Nephron progenitor cell (in vitro differentiated cells): ENCODE measurements around the gene MKLN1.

Experiments used
- DNase-seq: peaks from one replicate; pipeline ENCODE4 v3.0.0; 2021
- H3K27ac Mint-ChIP-seq: 2 replicates; pipeline ENCODE4 v1.8.0; 2021; ENCODE audit warnings: mild to moderate bottlenecking, moderate library complexity, mixed read lengths
- H3K27me3 Mint-ChIP-seq: 2 replicates; pipeline ENCODE4 v1.8.0; 2021; ENCODE audit warnings: mild to moderate bottlenecking, low read depth, mixed read lengths; ENCODE audit not compliant: poor library complexity
- H3K36me3 Mint-ChIP-seq: 2 replicates; pipeline ENCODE4 v1.8.0; 2021; ENCODE audit warnings: low read depth, mixed read lengths
- H3K4me1 Mint-ChIP-seq: 2 replicates; pipeline ENCODE4 v1.8.0; 2021; ENCODE audit warnings: mixed read lengths
- H3K4me3 Mint-ChIP-seq: 2 replicates; pipeline ENCODE4 v1.8.0; 2021; ENCODE audit warnings: mild to moderate bottlenecking, moderate library complexity, mixed read lengths
- H3K9me3 Mint-ChIP-seq: 2 replicates; pipeline ENCODE4 v1.8.0; 2021; ENCODE audit warnings: mild to moderate bottlenecking, moderate library complexity, mixed read lengths
- TF ChIP-seq, protein P1 (sequence below): fragments of 200-600 bp; sonication (generic); IDR thresholded peaks from 2 replicates; pipeline ENCODE4 v1.5.0; 2021; ENCODE audit warnings: antibody characterized with exemption

Gene MKLN1

DNA sequence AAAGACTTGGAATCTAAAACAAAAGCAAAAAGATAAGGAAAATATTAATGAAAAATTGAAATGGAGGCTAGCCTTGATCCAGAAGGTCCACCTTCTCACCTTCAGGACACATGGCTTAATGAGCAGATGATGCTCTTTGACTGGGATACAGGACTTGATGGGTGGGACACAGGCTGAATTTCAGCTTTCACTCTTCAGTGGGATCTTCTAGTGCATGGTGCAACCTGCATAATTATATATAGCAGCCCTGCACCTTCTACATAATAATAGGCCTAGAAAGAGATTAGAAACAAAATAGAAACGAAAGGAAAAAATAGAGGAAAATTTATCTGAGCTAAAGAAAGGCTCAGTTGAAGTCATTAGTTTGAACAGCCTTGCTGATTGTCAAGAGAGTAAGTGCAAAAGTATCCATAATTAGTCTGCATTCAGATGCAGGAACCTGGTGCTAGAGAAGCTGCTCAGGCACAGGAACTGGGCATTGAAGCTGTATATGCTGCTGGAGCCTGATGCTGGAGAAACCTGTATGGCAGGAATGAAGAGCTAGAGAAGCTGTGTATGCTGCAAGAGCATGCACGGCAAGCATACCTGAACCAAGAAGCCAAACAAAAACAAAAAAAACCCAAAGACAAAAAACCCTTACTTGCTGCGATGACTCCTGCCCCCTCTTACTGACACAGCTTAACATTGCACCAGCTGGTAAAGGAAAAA, 19.4 kb downstream of the MKLN1 start:
- TF ChIP-seq, protein P1, sequence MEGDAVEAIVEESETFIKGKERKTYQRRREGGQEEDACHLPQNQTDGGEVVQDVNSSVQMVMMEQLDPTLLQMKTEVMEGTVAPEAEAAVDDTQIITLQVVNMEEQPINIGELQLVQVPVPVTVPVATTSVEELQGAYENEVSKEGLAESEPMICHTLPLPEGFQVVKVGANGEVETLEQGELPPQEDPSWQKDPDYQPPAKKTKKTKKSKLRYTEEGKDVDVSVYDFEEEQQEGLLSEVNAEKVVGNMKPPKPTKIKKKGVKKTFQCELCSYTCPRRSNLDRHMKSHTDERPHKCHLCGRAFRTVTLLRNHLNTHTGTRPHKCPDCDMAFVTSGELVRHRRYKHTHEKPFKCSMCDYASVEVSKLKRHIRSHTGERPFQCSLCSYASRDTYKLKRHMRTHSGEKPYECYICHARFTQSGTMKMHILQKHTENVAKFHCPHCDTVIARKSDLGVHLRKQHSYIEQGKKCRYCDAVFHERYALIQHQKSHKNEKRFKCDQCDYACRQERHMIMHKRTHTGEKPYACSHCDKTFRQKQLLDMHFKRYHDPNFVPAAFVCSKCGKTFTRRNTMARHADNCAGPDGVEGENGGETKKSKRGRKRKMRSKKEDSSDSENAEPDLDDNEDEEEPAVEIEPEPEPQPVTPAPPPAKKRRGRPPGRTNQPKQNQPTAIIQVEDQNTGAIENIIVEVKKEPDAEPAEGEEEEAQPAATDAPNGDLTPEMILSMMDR: no peak
- no peak overlapping the region for H3K4me3 Mint-ChIP-seq
- H3K27ac Mint-ChIP-seq: no peak overlapping the region
- no peaks in the 10 kb centered on the region for H3K4me1 Mint-ChIP-seq
- no peaks in the 10 kb centered on the region for H3K27me3 Mint-ChIP-seq
- peaks cover 46% of the 10 kb centered on the region for H3K36me3 Mint-ChIP-seq
- DNase-seq: no peak
- peaks cover 13% of the 10 kb centered on the region for H3K9me3 Mint-ChIP-seq

DNA sequence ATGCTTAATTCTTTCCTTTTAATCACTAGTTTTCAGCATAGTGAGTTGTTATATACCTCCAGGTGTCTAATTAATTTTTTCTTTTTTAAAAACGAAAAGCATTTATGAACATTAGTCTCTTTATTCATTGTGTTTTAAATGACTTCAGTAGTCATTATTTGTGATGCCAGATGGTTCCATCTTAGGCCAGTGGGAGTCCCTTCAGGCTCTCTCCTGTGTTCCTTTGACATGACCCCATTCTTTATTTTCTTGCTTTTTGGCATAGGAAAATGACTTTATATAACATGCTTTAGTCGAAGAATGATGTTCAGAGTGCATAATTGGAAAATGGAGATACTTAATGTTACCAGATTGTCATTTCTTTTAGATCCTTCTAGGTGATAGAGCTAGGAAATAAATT, 24.4 kb downstream of the MKLN1 start:
- Mint-ChIP-seq H3K4me1 (no peaks in the 10 kb centered on the region), H3K27me3 (no peaks in the 10 kb centered on the region), H3K9me3 (peaks cover 20% of the 10 kb centered on the region), H3K27ac (no peak overlapping the region), H3K36me3 (peaks cover 58% of the 10 kb centered on the region), H3K4me3 (no peak overlapping the region)
- TF ChIP-seq, protein P1: no peak
- DNase-seq: no peak

DNA sequence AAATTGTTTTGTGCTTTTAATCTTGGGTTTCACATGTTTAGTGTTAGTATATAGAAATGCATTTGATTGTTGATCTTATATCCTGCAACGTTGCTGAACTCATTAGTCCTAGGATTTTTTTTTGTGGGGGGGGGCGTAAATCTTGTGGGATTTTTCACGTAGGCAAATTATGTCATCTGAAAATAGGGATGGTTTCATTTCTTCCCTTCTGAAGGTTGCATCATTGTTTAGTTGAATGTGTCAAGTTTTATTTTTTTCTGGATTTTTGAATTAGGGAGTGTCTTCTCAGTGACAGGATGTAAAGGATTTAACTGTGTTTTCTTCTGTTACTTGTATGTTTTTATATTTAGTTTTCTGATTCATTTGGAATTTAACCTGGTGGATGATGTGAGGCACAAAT, 26.7 kb downstream of the MKLN1 start:
- peaks cover 31% of the 10 kb centered on the region for H3K9me3 Mint-ChIP-seq
- no peak overlapping the region for H3K27ac Mint-ChIP-seq
- H3K27me3 Mint-ChIP-seq: no peaks in the 10 kb centered on the region
- H3K36me3 Mint-ChIP-seq: peaks cover 62% of the 10 kb centered on the region
- peaks cover 10% of the 10 kb centered on the region for H3K4me1 Mint-ChIP-seq
- no peak for DNase-seq
- H3K4me3 Mint-ChIP-seq: no peak overlapping the region
- TF ChIP-seq, protein P1: no peak

DNA sequence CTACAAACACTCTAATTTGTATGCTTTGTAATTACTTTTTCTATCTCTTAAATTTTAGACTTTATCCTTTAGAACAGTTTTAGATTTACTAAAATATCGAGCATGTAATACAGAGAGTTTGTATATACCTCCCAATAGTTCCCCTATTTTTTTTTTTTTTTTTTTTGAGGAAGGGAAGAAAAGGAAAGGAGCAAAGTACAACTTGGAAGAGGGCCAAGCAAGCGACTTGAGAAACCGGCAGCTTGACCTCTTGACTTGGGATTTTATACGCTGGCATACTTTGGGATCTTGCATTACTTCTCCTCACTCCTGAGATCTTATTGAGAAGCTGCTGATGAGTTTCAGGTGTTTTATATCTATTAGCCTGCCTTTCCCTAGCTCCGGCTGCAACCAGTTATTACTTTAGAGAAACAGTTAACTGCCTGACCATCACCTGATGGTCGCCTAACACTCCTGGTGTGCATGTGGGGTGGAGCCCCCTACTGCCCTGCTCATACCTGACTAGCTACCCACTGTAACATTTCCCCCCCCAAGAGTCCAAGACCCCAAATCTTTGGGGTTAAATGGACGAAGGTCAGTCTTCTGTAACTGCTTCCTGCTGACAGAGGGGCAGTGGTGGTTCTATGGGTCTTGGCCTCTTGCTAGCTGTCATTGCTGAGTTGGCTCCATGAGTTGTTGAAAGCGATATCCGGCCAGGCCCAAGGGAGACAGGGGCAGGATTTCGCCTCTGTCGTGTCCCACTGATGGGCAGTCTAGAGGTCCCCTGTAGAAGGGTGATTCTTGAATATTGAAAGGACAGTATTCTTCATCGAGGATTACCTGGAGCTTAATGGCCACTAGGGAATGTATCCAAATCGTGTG, 28.5 kb downstream of the MKLN1 start:
- Mint-ChIP-seq H3K36me3 (peaks cover 61% of the 10 kb centered on the region), H3K27ac (peak overlapping the region; percentile 71), H3K4me3 (no peak overlapping the region), H3K27me3 (no peaks in the 10 kb centered on the region), H3K4me1 (peaks cover 11% of the 10 kb centered on the region), H3K9me3 (peaks cover 33% of the 10 kb centered on the region)
- TF ChIP-seq, protein P1: no peak
- no peak for DNase-seq

DNA sequence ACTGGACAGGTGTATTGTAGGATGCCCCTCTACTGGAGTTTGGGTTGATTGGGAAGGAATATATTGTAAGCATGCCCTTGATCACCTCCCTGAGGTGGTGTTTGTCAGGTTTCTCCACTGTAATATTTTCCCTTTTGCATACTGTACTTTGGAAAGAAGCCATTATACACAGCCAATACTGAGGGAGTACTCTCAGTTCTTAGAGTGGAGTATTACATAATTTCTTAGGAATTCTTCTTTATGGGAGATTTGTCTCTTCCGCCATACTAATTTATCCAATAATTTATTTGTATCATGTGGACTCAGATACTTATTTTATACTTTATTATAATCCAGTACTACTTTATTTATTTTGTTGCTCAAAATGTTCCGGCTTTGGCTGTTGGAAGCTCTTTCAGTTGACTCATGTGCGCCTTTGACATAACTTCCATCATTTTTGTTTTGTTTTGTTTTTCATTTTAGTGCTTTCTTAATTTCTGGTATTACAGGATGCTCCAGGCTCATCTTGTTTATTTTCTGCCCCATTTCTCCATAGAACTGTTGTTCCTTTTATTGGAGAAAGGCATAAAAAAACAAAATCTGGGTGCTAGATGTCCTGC, 29.7 kb downstream of the MKLN1 start:
- H3K4me1 Mint-ChIP-seq: peaks cover 11% of the 10 kb centered on the region
- H3K27me3 Mint-ChIP-seq: no peaks in the 10 kb centered on the region
- peaks cover 61% of the 10 kb centered on the region for H3K36me3 Mint-ChIP-seq
- H3K27ac Mint-ChIP-seq: peak overlapping the region; percentile 47
- H3K9me3 Mint-ChIP-seq: peaks cover 38% of the 10 kb centered on the region
- no peak overlapping the region for H3K4me3 Mint-ChIP-seq
- no peak for DNase-seq
- TF ChIP-seq, protein P1: no peak
